HepG2 (cell line): ENCODE measurements around the gene CYB5D1. TPM values are rescaled to one million over a fixed set of nuclear protein-coding genes. Genes with fewer than 3 reads are reported as not detected.
A peak's percentile ranks its signal among the peaks of the same experiment; 100 is the strongest.

ENCODE experiments used
- AHR ChIP-seq: IDR thresholded peaks from 2 replicates; pipeline ENCODE4 v1.6.1; 2018; ENCODE audit warnings: missing genetic modification reagents, missing compliant biosample characterization
- ARNT2 ChIP-seq: sonication (generic); formaldehyde crosslinking; IDR thresholded peaks from 2 replicates; pipeline ENCODE4 v1.8.0; 2022; ENCODE audit warnings: mild to moderate bottlenecking, low read depth, missing genetic modification reagents, moderate library complexity
- DR1 ChIP-seq: sonication (generic); formaldehyde crosslinking; IDR thresholded peaks from 2 replicates; pipeline ENCODE4 v1.8.0; 2021; ENCODE audit warnings: mild to moderate bottlenecking, missing genetic modification reagents, inconsistent platforms
- FOXK2 ChIP-seq: fragments of 450-650 bp; IDR thresholded peaks from 2 replicates; pipeline ENCODE4 v1.6.1; 2016
- NRL ChIP-seq: sonication (generic); formaldehyde crosslinking; IDR thresholded peaks from 2 replicates; pipeline ENCODE4 v1.5.0; 2020; ENCODE audit warnings: missing genetic modification reagents, mild to moderate bottlenecking, moderate library complexity, borderline replicate concordance
- RELA ChIP-seq: sonication (generic); formaldehyde crosslinking; IDR thresholded peaks from 2 replicates; pipeline ENCODE4 v1.4.0; 2020; ENCODE audit warnings: missing genetic modification reagents
- RFX3 ChIP-seq: IDR thresholded peaks from 2 replicates; pipeline ENCODE4 v1.6.1; 2016; ENCODE audit warnings: missing biosample characterization, missing genetic modification reagents
- ZBTB7B ChIP-seq: sonication (generic); formaldehyde crosslinking; IDR thresholded peaks from 2 replicates; pipeline ENCODE4 v1.4.0; 2020; ENCODE audit warnings: missing genetic modification reagents
- ZNF225 ChIP-seq: sonication (generic); formaldehyde crosslinking; IDR thresholded peaks from 2 replicates; pipeline ENCODE4 v1.4.0; 2020; ENCODE audit warnings: mild to moderate bottlenecking, missing genetic modification reagents
- ZNF468 ChIP-seq: sonication (generic); formaldehyde crosslinking; IDR thresholded peaks from 2 replicates; pipeline ENCODE4 v1.8.0; 2022; ENCODE audit warnings: mild to moderate bottlenecking, moderate library complexity, missing genetic modification reagents
- ZNF501 ChIP-seq: sonication (generic); formaldehyde crosslinking; IDR thresholded peaks from 2 replicates; pipeline ENCODE4 v1.5.1; 2020; ENCODE audit warnings: mild to moderate bottlenecking, moderate library complexity, missing genetic modification reagents
- ZNF703 ChIP-seq: sonication (generic); formaldehyde crosslinking; IDR thresholded peaks from 2 replicates; pipeline ENCODE4 v1.5.1; 2020; ENCODE audit warnings: missing genetic modification reagents, mild to moderate bottlenecking, moderate library complexity, borderline replicate concordance
- polyA plus RNA-seq, 8 experiments: library from polyadenylated mRNA; depleted of rRNA in 3 of 8; stranded (reverse) in 7 of 8; unstranded in 1 of 8; fragments of >200 nt; fragmentation: Illumina TruSeq in 4 of 8; extraction: Trizol in 4 of 8; gene quantifications; 2 replicates each; pipeline versions ENCODE4 v1.2.1 to v1.2.3, GENCODE V29; 2011 to 2016; ENCODE audit warnings: low read depth in 4 of 8, missing spikeins in 1 of 8, mixed read lengths in 1 of 8; ENCODE audit not compliant: insufficient read depth in 1 of 8
- total RNA-seq, 5 experiments: library from RNA; depleted of rRNA; stranded (reverse); fragments of >200 nt; fragmentation: Illumina TruSeq; extraction: Trizol; gene quantifications; 2 replicates each; pipeline ENCODE4 v1.2.3, GENCODE V29; 2016; ENCODE audit warnings: low read depth in 1 of 5
- TF ChIP-seq, protein P1 (sequence below): sonication (generic); formaldehyde crosslinking; IDR thresholded peaks from 2 replicates; pipeline ENCODE4 v1.8.1; 2023; ENCODE audit warnings: mild to moderate bottlenecking, inconsistent platforms, moderate library complexity, missing genetic modification reagents, borderline replicate concordance
- TF ChIP-seq, protein P2 (sequence below): IDR thresholded peaks from 2 replicates; pipeline ENCODE4 v1.6.1; 2016; ENCODE audit warnings: control low read depth
- TF ChIP-seq, protein P3 (sequence below): IDR thresholded peaks from 2 replicates; pipeline ENCODE4 v1.6.1; 2016; ENCODE audit warnings: missing genetic modification reagents, missing compliant biosample characterization
- TF ChIP-seq, protein P4 (sequence below): IDR thresholded peaks from 2 replicates; pipeline ENCODE4 v1.6.1; 2012; ENCODE audit warnings: low read length, improper control_type of control experiment
- TF ChIP-seq, protein P5 (sequence below): sonication (generic); formaldehyde crosslinking; IDR thresholded peaks from 2 replicates; pipeline ENCODE4 v1.5.1; 2020; ENCODE audit warnings: mild to moderate bottlenecking, missing genetic modification reagents, moderate library complexity

The CYB5D1 gene
- total and polyA plus RNA-seq, 2 of the 13 experiments (the other 11 are each of a cell fraction or from before 2014, with no cell fraction given): 8.9 to 17.0 TPM

DNA sequence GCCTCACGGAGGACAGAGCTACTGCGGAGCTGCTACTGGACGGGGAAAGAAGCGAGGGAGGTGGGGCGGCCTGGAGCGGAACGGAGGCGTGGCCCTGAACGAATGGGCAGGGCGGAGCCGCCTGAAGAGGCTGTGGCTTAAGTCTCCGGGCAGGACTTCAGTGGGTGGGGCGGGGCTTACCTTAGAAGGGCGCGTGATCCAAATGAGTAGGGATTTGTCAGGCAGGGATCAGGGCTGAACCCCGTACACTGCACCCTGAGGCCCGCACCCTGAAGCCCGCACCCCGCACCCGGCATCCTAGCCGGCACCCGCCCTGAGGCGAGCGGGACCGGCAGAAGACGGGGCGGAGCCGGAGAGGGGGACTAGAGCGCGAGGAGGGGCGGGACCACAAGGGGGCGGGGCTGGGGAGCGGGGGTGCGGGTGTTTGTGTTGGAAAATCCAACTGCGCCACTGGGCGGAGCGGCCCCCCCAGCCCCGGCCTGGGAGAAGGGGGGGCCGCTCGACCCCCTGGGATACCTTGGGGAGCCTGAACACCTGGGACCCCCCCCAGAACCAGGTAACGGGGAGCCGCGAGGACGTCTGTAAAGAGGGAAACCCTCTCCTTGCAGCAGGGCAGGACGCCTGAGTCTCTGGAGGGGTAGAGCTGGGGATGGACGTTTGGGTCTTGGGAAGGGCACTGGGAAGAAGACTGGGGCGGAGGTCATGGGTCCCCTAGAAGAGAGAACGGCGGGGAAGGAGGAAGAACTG lies 23.8 kb upstream of the CYB5D1 start, which contains the start of gene KDM6B (continued):
- TF ChIP-seq, protein P1, sequence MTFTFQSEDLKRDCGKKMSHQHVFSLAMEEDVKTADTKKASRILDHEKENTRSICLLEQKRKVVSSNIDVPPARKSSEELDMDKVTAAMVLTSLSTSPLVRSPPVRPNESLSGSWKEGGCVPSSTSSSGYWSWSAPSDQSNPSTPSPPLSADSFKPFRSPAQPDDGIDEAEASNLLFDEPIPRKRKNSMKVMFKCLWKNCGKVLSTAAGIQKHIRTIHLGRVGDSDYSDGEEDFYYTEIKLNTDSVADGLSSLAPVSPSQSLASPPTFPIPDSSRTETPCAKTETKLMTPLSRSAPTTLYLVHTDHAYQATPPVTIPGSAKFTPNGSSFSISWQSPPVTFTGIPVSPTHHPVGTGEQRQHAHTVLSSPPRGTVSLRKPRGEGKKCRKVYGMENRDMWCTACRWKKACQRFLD (CRISPR knock-in tag): no peak
- TF ChIP-seq NRL (CRISPR knock-in tag) (no peak), ZNF501 (CRISPR knock-in tag) (no peak), ZNF225 (CRISPR knock-in tag) (no peak), AHR (CRISPR knock-in tag) (no peak), ZNF468 (CRISPR knock-in tag) (no peak), ZBTB7B (CRISPR knock-in tag) (no peak), DR1 (0 out of 2 replicates have a peak, but pooled peaks have one; percentile 23), FOXK2 (no peak), RELA (CRISPR knock-in tag) (no peak), RFX3 (no peak), ZNF703 (no peak), ARNT2 (CRISPR knock-in tag) (0 out of 2 replicates have a peak, but pooled peaks have one; percentile 39)
- TF ChIP-seq, protein P2, sequence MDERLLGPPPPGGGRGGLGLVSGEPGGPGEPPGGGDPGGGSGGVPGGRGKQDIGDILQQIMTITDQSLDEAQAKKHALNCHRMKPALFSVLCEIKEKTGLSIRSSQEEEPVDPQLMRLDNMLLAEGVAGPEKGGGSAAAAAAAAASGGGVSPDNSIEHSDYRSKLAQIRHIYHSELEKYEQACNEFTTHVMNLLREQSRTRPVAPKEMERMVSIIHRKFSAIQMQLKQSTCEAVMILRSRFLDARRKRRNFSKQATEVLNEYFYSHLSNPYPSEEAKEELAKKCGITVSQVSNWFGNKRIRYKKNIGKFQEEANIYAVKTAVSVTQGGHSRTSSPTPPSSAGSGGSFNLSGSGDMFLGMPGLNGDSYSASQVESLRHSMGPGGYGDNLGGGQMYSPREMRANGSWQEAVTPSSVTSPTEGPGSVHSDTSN: no peak
- TF ChIP-seq, protein P3, sequence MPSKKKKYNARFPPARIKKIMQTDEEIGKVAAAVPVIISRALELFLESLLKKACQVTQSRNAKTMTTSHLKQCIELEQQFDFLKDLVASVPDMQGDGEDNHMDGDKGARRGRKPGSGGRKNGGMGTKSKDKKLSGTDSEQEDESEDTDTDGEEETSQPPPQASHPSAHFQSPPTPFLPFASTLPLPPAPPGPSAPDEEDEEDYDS: peak; percentile 43; the same call in 1 of the 2 replicates
- TF ChIP-seq, protein P4, sequence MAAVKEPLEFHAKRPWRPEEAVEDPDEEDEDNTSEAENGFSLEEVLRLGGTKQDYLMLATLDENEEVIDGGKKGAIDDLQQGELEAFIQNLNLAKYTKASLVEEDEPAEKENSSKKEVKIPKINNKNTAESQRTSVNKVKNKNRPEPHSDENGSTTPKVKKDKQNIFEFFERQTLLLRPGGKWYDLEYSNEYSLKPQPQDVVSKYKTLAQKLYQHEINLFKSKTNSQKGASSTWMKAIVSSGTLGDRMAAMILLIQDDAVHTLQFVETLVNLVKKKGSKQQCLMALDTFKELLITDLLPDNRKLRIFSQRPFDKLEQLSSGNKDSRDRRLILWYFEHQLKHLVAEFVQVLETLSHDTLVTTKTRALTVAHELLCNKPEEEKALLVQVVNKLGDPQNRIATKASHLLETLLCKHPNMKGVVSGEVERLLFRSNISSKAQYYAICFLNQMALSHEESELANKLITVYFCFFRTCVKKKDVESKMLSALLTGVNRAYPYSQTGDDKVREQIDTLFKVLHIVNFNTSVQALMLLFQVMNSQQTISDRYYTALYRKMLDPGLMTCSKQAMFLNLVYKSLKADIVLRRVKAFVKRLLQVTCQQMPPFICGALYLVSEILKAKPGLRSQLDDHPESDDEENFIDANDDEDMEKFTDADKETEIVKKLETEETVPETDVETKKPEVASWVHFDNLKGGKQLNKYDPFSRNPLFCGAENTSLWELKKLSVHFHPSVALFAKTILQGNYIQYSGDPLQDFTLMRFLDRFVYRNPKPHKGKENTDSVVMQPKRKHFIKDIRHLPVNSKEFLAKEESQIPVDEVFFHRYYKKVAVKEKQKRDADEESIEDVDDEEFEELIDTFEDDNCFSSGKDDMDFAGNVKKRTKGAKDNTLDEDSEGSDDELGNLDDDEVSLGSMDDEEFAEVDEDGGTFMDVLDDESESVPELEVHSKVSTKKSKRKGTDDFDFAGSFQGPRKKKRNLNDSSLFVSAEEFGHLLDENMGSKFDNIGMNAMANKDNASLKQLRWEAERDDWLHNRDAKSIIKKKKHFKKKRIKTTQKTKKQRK: no peak
- TF ChIP-seq, protein P5, sequence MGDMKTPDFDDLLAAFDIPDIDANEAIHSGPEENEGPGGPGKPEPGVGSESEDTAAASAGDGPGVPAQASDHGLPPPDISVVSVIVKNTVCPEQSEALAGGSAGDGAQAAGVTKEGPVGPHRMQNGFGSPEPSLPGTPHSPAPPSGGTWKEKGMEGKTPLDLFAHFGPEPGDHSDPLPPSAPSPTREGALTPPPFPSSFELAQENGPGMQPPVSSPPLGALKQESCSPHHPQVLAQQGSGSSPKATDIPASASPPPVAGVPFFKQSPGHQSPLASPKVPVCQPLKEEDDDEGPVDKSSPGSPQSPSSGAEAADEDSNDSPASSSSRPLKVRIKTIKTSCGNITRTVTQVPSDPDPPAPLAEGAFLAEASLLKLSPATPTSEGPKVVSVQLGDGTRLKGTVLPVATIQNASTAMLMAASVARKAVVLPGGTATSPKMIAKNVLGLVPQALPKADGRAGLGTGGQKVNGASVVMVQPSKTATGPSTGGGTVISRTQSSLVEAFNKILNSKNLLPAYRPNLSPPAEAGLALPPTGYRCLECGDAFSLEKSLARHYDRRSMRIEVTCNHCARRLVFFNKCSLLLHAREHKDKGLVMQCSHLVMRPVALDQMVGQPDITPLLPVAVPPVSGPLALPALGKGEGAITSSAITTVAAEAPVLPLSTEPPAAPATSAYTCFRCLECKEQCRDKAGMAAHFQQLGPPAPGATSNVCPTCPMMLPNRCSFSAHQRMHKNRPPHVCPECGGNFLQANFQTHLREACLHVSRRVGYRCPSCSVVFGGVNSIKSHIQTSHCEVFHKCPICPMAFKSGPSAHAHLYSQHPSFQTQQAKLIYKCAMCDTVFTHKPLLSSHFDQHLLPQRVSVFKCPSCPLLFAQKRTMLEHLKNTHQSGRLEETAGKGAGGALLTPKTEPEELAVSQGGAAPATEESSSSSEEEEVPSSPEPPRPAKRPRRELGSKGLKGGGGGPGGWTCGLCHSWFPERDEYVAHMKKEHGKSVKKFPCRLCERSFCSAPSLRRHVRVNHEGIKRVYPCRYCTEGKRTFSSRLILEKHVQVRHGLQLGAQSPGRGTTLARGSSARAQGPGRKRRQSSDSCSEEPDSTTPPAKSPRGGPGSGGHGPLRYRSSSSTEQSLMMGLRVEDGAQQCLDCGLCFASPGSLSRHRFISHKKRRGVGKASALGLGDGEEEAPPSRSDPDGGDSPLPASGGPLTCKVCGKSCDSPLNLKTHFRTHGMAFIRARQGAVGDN (CRISPR knock-in tag): peak; percentile 22; the same call in 1 of the 2 replicates
